ENCODE results near the gene TRIM13.

TRIM13 gene

DNA sequence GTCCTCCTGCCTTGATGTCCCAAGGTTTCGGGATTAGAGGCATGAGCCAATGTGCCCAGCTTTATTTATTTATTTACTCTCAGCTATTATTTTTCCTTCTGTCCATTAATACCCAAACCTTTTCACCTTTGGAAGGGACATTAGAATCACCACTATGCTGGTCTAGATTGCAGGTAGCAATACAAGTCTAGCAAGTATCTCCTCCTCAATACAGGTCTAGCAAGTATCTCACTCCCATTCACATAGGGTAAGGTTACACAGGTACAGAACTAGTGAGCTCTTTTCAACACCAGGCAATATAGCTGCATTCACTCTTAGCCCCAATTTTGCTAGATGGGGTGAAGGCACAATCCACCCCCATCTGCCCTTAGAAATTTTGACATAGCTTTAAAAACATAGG is 43.3 kb upstream of the TRIM13 start:
- H4K20me1 ChIP-seq (ENCODE audit: insufficient read depth, low read length), result no peaks in the 10 kb centered on the region
- no peaks in the 10 kb centered on the region for H3K9me2 ChIP-seq (replicated peaks; ENCODE audit: insufficient read depth, low read length)

DNA sequence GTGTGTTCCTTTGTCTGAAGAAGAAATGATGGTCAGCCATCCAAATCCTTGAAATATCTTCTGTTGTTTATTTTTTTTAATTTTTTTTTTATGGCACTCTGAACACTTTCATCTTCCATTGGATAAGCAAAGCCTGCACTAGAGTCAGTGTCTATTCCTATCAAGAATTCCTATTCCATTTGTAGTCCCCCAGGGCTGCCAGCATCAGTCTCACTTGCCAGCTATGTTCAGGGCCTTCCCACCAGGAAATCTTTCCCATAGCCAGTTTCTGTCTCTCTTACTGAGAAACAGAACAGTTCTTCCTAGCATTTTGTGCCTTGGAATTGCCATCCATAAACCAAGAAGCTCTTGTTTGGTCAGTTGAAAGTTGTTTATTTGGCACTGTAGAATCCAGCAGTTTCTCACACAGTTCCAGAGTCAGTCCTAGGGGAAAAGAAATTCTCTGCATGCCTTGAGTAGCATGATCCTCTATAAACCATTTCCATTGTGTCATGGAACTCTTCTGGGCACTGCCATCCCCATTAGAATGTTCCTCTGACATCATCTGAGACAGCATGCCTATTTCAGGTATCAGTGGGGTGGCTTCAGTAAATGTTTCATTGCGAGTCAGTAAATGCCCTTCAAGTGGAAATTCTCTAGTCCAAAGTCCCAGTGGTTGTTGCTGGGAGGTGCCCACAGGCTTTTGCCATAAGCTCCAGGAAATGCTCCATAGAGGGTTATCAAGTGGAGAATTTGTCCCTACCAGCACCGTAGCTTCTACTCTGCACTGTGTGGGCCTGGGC is 42.0 kb upstream of the TRIM13 start:
- H3K4me2 ChIP-seq (ENCODE audit: low read depth, low read length), result no peak overlapping the region
- no peaks in the 10 kb centered on the region for H3K79me2 ChIP-seq (ENCODE audit: low read length)
- H3F3A ChIP-seq (ENCODE audit: insufficient read depth, low read length), result no peaks in the 10 kb centered on the region
- H3K9me2 ChIP-seq (replicated peaks; ENCODE audit: insufficient read depth, low read length), result no peaks in the 10 kb centered on the region
- H3K4me3 ChIP-seq (ENCODE audit: low read length), result no peak overlapping the region
- no peaks in the 10 kb centered on the region for H3K27me3 ChIP-seq (replicated peaks; ENCODE audit: insufficient read depth, low read length)
- no peaks in the 10 kb centered on the region for H4K20me1 ChIP-seq (ENCODE audit: insufficient read depth, low read length)
- TF ChIP-seq, protein P1, sequence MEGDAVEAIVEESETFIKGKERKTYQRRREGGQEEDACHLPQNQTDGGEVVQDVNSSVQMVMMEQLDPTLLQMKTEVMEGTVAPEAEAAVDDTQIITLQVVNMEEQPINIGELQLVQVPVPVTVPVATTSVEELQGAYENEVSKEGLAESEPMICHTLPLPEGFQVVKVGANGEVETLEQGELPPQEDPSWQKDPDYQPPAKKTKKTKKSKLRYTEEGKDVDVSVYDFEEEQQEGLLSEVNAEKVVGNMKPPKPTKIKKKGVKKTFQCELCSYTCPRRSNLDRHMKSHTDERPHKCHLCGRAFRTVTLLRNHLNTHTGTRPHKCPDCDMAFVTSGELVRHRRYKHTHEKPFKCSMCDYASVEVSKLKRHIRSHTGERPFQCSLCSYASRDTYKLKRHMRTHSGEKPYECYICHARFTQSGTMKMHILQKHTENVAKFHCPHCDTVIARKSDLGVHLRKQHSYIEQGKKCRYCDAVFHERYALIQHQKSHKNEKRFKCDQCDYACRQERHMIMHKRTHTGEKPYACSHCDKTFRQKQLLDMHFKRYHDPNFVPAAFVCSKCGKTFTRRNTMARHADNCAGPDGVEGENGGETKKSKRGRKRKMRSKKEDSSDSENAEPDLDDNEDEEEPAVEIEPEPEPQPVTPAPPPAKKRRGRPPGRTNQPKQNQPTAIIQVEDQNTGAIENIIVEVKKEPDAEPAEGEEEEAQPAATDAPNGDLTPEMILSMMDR (IDR thresholded peaks at IDR 0.05; ENCODE audit: low read length), result no peak
- TF ChIP-seq EZH2phosphoT487 (IDR thresholded peaks at IDR 0.05; ENCODE audit: low read length) (no peak), EZH2 (optimal IDR thresholded peaks at IDR 0.05; ENCODE audit: low read depth, low read length) (no peak)
- no peaks in the 10 kb centered on the region for H3K36me3 ChIP-seq (replicated peaks; ENCODE audit: insufficient read depth, low read length)
- no peaks in the 10 kb centered on the region for H3K9me3 ChIP-seq (replicated peaks; ENCODE audit: insufficient read depth, low read length)
- H3K9ac ChIP-seq (ENCODE audit: low read length), result no peak overlapping the region
- no peak for DNase-seq
- H3K27ac ChIP-seq (ENCODE audit: low read length), result no peak overlapping the region
- H3K4me1 ChIP-seq (ENCODE audit: low read length), result no peaks in the 10 kb centered on the region
- no peak overlapping the region for H2AFZ ChIP-seq (ENCODE audit: low read length)

More for the DNA sequence above, 43.3 kb upstream of the TRIM13 start:
- TF ChIP-seq EZH2 (optimal IDR thresholded peaks at IDR 0.05; ENCODE audit: low read depth, low read length), result no peak
- TF ChIP-seq, protein P1 (IDR thresholded peaks at IDR 0.05; ENCODE audit: low read length), result no peak
- no peak for TF ChIP-seq EZH2phosphoT487 (IDR thresholded peaks at IDR 0.05; ENCODE audit: low read length)
- no peaks in the 10 kb centered on the region for H3K79me2 ChIP-seq (ENCODE audit: low read length)
- H3K9ac ChIP-seq (ENCODE audit: low read length), result no peak overlapping the region
- H3K27ac ChIP-seq (ENCODE audit: low read length), result no peak overlapping the region
- H3K4me1 ChIP-seq (ENCODE audit: low read length), result no peaks in the 10 kb centered on the region
- H2AFZ ChIP-seq (ENCODE audit: low read length), result no peak overlapping the region
- no peaks in the 10 kb centered on the region for H3K9me3 ChIP-seq (replicated peaks; ENCODE audit: insufficient read depth, low read length)
- no peak overlapping the region for H3K4me3 ChIP-seq (ENCODE audit: low read length)
- H3K27me3 ChIP-seq (replicated peaks; ENCODE audit: insufficient read depth, low read length), result no peaks in the 10 kb centered on the region
- no peaks in the 10 kb centered on the region for H3F3A ChIP-seq (ENCODE audit: insufficient read depth, low read length)
- DNase-seq, result no peak
- H3K4me2 ChIP-seq (ENCODE audit: low read depth, low read length), result no peak overlapping the region
- H3K36me3 ChIP-seq (replicated peaks; ENCODE audit: insufficient read depth, low read length), result no peaks in the 10 kb centered on the region

DNA sequence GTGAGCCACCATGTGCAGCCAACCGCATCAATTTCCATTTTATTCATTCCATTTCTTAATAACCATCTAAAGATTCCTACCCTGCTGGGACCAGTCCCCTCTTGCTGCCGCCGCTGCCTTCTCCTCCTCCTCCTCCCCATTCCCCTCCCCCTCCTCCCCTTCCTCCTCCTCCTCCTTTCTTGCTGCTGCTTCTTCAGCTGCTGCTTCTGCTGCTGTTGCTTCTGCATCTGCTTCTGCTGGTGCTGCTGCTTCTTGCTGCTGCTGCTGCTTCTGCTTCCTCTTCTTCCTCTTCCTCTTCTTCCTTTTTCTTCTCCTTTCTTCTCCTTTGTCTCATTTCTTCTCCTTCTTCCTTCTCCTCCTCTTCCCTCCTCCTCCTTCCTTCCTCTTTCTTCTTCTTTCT is 40.7 kb upstream of the TRIM13 start:
- no peaks in the 10 kb centered on the region for H3F3A ChIP-seq (ENCODE audit: insufficient read depth, low read length)
- no peaks in the 10 kb centered on the region for H3K36me3 ChIP-seq (replicated peaks; ENCODE audit: insufficient read depth, low read length)
- TF ChIP-seq EZH2 (optimal IDR thresholded peaks at IDR 0.05; ENCODE audit: low read depth, low read length) (no peak), EZH2phosphoT487 (IDR thresholded peaks at IDR 0.05; ENCODE audit: low read length) (no peak)
- TF ChIP-seq, protein P1 (IDR thresholded peaks at IDR 0.05; ENCODE audit: low read length), result no peak
- H3K79me2 ChIP-seq (ENCODE audit: low read length), result no peaks in the 10 kb centered on the region
- no peak overlapping the region for H3K4me3 ChIP-seq (ENCODE audit: low read length)
- H3K9me3 ChIP-seq (replicated peaks; ENCODE audit: insufficient read depth, low read length), result no peaks in the 10 kb centered on the region
- H3K27ac ChIP-seq (ENCODE audit: low read length), result no peak overlapping the region
- H3K9ac ChIP-seq (ENCODE audit: low read length), result no peak overlapping the region
- no peak overlapping the region for H3K4me2 ChIP-seq (ENCODE audit: low read depth, low read length)
- H3K27me3 ChIP-seq (replicated peaks; ENCODE audit: insufficient read depth, low read length), result no peaks in the 10 kb centered on the region
- no peak overlapping the region for H2AFZ ChIP-seq (ENCODE audit: low read length)
- H3K4me1 ChIP-seq (ENCODE audit: low read length), result no peaks in the 10 kb centered on the region
- no peaks in the 10 kb centered on the region for H4K20me1 ChIP-seq (ENCODE audit: insufficient read depth, low read length)
- no peak for DNase-seq
- no peaks in the 10 kb centered on the region for H3K9me2 ChIP-seq (replicated peaks; ENCODE audit: insufficient read depth, low read length)

Measured in MM.1S (cell line).